ENCODE results near the gene MATR3. TPM values are rescaled to one million over a fixed set of nuclear protein-coding genes. Genes with fewer than 3 reads are reported as not detected.
"Not testable (repeated sequence)": the region's sequence is repeated elsewhere in the genome, so short reads cannot be mapped to it uniquely, and the experiment has no call there.

MATR3 gene
- total and polyA plus RNA-seq, 2 donors (not counting 1 experiment from before 2014, with no cell fraction given), result 175 to 183 TPM

GRCh38 chr5:139268364-139269202, 25.0 kb upstream of the MATR3 start:
- H3K79me2 ChIP-seq (ENCODE audit: control insufficient read depth, insufficient read depth, low read length), result no peaks in the 10 kb centered on the region
- H4K20me1 ChIP-seq (ENCODE audit: control insufficient read depth, extremely low read depth, insufficient read depth, low read length), result no peaks in the 10 kb centered on the region
- no peak overlapping the region for H3K4me3 ChIP-seq (replicated peaks in 1 of 4; ENCODE audit: control extremely low read depth in 1 of 4, insufficient read depth in 1 of 4, low read depth in 3 of 4, low read length in 4 of 4)
- peaks cover 18% of the 10 kb centered on the region for H3K4me1 ChIP-seq (ENCODE audit: control insufficient read depth, extremely low read depth, insufficient read depth, low read length)
- no peaks in the 10 kb centered on the region for H3K36me3 ChIP-seq (ENCODE audit: control insufficient read depth, insufficient read depth, low read length)
- no peak overlapping the region for H3K27ac ChIP-seq (ENCODE audit: insufficient read depth, low read length)
- H3K9me3 ChIP-seq (ENCODE audit: control insufficient read depth, insufficient read depth, low read depth, low read length), result no peaks in the 10 kb centered on the region
- H3K27me3 ChIP-seq (ENCODE audit: control insufficient read depth, insufficient read depth, low read length), result no peaks in the 10 kb centered on the region
- H3K4me2 ChIP-seq (ENCODE audit: extremely low read depth, insufficient read depth, low read length), result no peak overlapping the region
- no peak for DNase-seq (ENCODE audit: low read depth in 2 of 2)
- no peak overlapping the region for H3K9ac ChIP-seq (ENCODE audit: insufficient read depth, low read length)
- TF ChIP-seq, protein P1, sequence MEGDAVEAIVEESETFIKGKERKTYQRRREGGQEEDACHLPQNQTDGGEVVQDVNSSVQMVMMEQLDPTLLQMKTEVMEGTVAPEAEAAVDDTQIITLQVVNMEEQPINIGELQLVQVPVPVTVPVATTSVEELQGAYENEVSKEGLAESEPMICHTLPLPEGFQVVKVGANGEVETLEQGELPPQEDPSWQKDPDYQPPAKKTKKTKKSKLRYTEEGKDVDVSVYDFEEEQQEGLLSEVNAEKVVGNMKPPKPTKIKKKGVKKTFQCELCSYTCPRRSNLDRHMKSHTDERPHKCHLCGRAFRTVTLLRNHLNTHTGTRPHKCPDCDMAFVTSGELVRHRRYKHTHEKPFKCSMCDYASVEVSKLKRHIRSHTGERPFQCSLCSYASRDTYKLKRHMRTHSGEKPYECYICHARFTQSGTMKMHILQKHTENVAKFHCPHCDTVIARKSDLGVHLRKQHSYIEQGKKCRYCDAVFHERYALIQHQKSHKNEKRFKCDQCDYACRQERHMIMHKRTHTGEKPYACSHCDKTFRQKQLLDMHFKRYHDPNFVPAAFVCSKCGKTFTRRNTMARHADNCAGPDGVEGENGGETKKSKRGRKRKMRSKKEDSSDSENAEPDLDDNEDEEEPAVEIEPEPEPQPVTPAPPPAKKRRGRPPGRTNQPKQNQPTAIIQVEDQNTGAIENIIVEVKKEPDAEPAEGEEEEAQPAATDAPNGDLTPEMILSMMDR (conservative IDR thresholded peaks at IDR 0.05 in 1 of 2, IDR thresholded peaks at IDR 0.05 in 1 of 2; ENCODE audit: low read depth in 1 of 2, low read length in 2 of 2), result no peak
- no peak for TF ChIP-seq EZH2 (IDR thresholded peaks at IDR 0.05; ENCODE audit: low read length, missing control alignments)
- H2AFZ ChIP-seq (ENCODE audit: low read length), result no peak overlapping the region

DNA sequence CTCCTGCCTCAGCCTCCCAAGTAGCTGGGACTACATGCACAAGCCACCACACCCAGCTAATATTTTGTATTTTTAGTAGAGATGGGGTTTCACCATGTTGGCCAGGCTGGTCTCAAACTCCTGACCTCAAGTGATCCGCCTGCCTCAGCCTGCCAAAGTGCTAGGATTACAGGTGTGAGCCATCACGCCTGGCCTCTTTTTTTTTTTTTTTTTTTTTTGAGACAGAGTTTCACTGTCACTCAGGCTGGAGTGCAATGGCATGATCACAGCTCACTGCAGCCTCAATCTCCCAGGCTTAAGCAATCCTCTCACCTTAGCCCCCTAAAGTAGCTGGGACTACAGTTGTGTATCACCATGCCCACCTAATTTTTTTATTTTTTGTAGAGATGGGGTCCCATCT, 22.8 kb upstream of the MATR3 start:
- not testable (repeated sequence) for H3K36me3 ChIP-seq (ENCODE audit: control insufficient read depth, insufficient read depth, low read length); H3K4me3 ChIP-seq (replicated peaks in 1 of 4; ENCODE audit: control extremely low read depth in 1 of 4, insufficient read depth in 1 of 4, low read depth in 3 of 4, low read length in 4 of 4); H3K9me3 ChIP-seq (ENCODE audit: control insufficient read depth, insufficient read depth, low read depth, low read length); H3K4me2 ChIP-seq (ENCODE audit: extremely low read depth, insufficient read depth, low read length); H4K20me1 ChIP-seq (ENCODE audit: control insufficient read depth, extremely low read depth, insufficient read depth, low read length); H3K9ac ChIP-seq (ENCODE audit: insufficient read depth, low read length); H2AFZ ChIP-seq (ENCODE audit: low read length); H3K27me3 ChIP-seq (ENCODE audit: control insufficient read depth, insufficient read depth, low read length); DNase-seq (ENCODE audit: low read depth in 2 of 2)
- H3K27ac ChIP-seq (ENCODE audit: insufficient read depth, low read length), result peak overlapping the region; percentile 42
- H3K4me1 ChIP-seq (ENCODE audit: control insufficient read depth, extremely low read depth, insufficient read depth, low read length), result peaks cover 24% of the 10 kb centered on the region
- H3K79me2 ChIP-seq (ENCODE audit: control insufficient read depth, insufficient read depth, low read length), result peaks cover 14% of the 10 kb centered on the region

DNA sequence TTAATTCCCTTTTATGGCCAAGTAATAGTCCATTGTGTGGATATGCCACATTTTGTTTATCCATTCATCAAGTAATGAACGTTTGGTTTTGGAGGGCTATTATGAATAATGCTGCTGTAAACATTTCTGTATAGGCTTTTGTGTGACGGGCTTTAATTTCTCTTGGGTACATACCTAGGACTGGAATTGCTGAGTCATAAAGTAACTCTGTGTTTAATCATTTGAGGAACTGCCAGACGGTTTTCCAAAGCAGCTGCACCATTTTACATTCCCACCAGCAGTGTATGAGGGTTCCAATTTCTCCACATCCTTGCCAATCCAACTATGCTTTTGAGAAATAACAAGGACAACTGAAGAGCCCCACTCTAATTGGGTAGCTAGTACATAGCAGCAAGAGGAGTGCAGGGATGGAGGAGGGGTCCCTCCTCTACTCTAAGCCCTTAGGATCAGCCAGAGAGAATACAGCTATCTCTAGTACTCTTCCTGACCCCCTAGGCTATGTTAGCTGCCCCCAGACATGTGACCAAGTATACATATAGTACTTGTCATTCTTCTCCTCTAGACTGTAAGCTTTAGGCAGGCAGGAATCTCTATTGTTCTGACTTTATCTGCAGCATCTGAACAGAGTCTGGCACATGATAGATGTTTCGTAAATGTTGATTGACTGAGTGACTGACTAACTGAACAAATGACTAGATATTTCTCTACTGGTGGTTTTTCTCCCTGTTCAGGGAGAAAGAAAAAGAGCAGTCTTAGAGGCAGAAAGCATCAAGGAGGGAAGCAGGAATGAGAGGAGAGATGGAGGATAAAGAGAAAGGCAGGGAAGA, 22.1 kb upstream of the MATR3 start:
- Histone ChIP-seq H3K4me2 (ENCODE audit: extremely low read depth, insufficient read depth, low read length) (peak overlapping the region; percentile 9), H3K4me1 (ENCODE audit: control insufficient read depth, extremely low read depth, insufficient read depth, low read length) (peaks cover 24% of the 10 kb centered on the region), H3K27ac (ENCODE audit: insufficient read depth, low read length) (peak overlapping the region; percentile 42)

More for the DNA sequence above, 22.1 kb upstream of the MATR3 start:
- Histone ChIP-seq H3K79me2 (ENCODE audit: control insufficient read depth, insufficient read depth, low read length) (peaks cover 19% of the 10 kb centered on the region), H3K4me3 (replicated peaks in 1 of 4; ENCODE audit: control extremely low read depth in 1 of 4, insufficient read depth in 1 of 4, low read depth in 3 of 4, low read length in 4 of 4) (no peak overlapping the region), H3K27me3 (ENCODE audit: control insufficient read depth, insufficient read depth, low read length) (no peaks in the 10 kb centered on the region), H3K36me3 (ENCODE audit: control insufficient read depth, insufficient read depth, low read length) (no peaks in the 10 kb centered on the region), H3K9me3 (ENCODE audit: control insufficient read depth, insufficient read depth, low read depth, low read length) (no peaks in the 10 kb centered on the region), H2AFZ (ENCODE audit: low read length) (no peak overlapping the region), H3K9ac (ENCODE audit: insufficient read depth, low read length) (no peak overlapping the region), H4K20me1 (ENCODE audit: control insufficient read depth, extremely low read depth, insufficient read depth, low read length) (no peaks in the 10 kb centered on the region)
- peak; percentile 92 to 94 for DNase-seq (ENCODE audit: low read depth in 2 of 2)
- TF ChIP-seq EZH2 (IDR thresholded peaks at IDR 0.05; ENCODE audit: low read length, missing control alignments), result no peak
- TF ChIP-seq, protein P1 (conservative IDR thresholded peaks at IDR 0.05 in 1 of 2, IDR thresholded peaks at IDR 0.05 in 1 of 2; ENCODE audit: low read depth in 1 of 2, low read length in 2 of 2), result no peak

Measured in fibroblast of lung (primary cell).